Dendritic cell treated with granulocyte-macrophage colony-stimulating factor and Interleukin-4, amounts not matched to agents 40 ng/mL and 50 ng/mL, for 4 days (primary cell): Measurements from ENCODE around the gene SKAP2.

Experiments used
- H3K27ac Mint-ChIP-seq: one replicate; pipeline ENCODE4 v1.8.0; 2022; ENCODE audit warnings: mild to moderate bottlenecking, mixed read lengths
- H3K27me3 Mint-ChIP-seq: one replicate; pipeline ENCODE4 v1.8.0; 2022; ENCODE audit warnings: mild to moderate bottlenecking, mixed read lengths
- H3K36me3 Mint-ChIP-seq: one replicate; pipeline ENCODE4 v1.8.0; 2022; ENCODE audit warnings: low read depth, mixed read lengths
- H3K4me1 Mint-ChIP-seq: one replicate; pipeline ENCODE4 v1.8.0; 2022; ENCODE audit warnings: low read depth, mixed read lengths
- H3K4me3 Mint-ChIP-seq: one replicate; pipeline ENCODE4 v1.8.0; 2022; ENCODE audit warnings: mild to moderate bottlenecking, moderate library complexity, mixed read lengths
- H3K9me3 Mint-ChIP-seq: one replicate; pipeline ENCODE4 v1.8.0; 2022; ENCODE audit warnings: mixed read lengths
- intact Hi-C: fragments of 100-400 bp; cut with micrococcal nuclease; formaldehyde crosslinking; loops from one replicate; pipeline ENCODE4 v1.15.0; 2022

The SKAP2 gene

GRCh38 chr7:26631601-26632000 is 232.8 kb downstream of the SKAP2 start:
- no peak overlapping the region for H3K4me3 Mint-ChIP-seq
- peaks cover 5% of the 10 kb centered on the region for H3K4me1 Mint-ChIP-seq
- no peak overlapping the region for H3K27ac Mint-ChIP-seq
- H3K27me3 Mint-ChIP-seq: no peaks in the 10 kb centered on the region
- H3K9me3 Mint-ChIP-seq: no peaks in the 10 kb centered on the region
- H3K36me3 Mint-ChIP-seq: no peaks in the 10 kb centered on the region
- intact Hi-C loops: no loop called here

- Mint-ChIP-seq H3K27me3 (no peaks in the 10 kb centered on the region), H3K9me3 (no peaks in the 10 kb centered on the region), H3K4me3 (no peak overlapping the region), H3K4me1 (peaks cover 5% of the 10 kb centered on the region), H3K27ac (no peak overlapping the region), H3K36me3 (no peaks in the 10 kb centered on the region)
- intact Hi-C loops: no loop called here
These were observed 233.3 kb downstream of the SKAP2 start for GRCh38 chr7:26630941-26631580.

DNA sequence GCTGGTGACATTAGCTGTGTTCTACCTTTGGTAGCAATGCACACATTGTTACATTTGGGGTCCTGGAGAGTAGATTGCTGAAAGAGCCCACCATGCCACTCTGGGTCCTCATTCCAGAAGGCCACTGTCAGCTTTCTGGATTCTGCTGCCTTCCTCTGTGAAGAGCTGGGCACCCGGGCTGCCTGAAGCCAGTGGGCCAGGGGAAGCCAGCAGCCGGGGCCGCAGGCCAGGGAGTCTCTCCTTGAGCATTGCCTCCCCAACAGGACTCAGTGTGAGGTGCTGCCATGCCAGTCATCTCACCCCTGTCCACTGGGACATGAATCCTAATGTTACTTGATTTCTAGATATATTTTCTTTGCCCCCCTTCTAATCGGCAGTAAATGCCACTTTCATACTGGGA is 234.0 kb downstream of the SKAP2 start:
- intact Hi-C loops: no loop called here
- no peaks in the 10 kb centered on the region for H3K27me3 Mint-ChIP-seq
- no peaks in the 10 kb centered on the region for H3K9me3 Mint-ChIP-seq

GRCh38 chr7:26629696-26630095 is 234.7 kb downstream of the SKAP2 start:
- Mint-ChIP-seq H3K4me3 (no peak overlapping the region), H3K9me3 (no peaks in the 10 kb centered on the region), H3K27ac (no peak overlapping the region), H3K27me3 (no peaks in the 10 kb centered on the region), H3K4me1 (peaks cover 5% of the 10 kb centered on the region), H3K36me3 (no peaks in the 10 kb centered on the region)
- intact Hi-C loops: no loop called here

More for the DNA sequence above, 234.0 kb downstream of the SKAP2 start:
- no peaks in the 10 kb centered on the region for H3K36me3 Mint-ChIP-seq
- H3K4me1 Mint-ChIP-seq: peaks cover 5% of the 10 kb centered on the region
- H3K27ac Mint-ChIP-seq: no peak overlapping the region
- no peak overlapping the region for H3K4me3 Mint-ChIP-seq

- Mint-ChIP-seq H3K4me1 (no peaks in the 10 kb centered on the region), H3K36me3 (no peaks in the 10 kb centered on the region), H3K4me3 (no peak overlapping the region), H3K27ac (no peak overlapping the region), H3K27me3 (no peaks in the 10 kb centered on the region), H3K9me3 (no peaks in the 10 kb centered on the region)
- intact Hi-C loops: no loop called here
These were observed 236.5 kb downstream of the SKAP2 start for GRCh38 chr7:26627891-26628341.

- Mint-ChIP-seq H3K27ac (no peak overlapping the region), H3K36me3 (no peaks in the 10 kb centered on the region), H3K9me3 (no peaks in the 10 kb centered on the region), H3K4me1 (no peaks in the 10 kb centered on the region), H3K4me3 (no peak overlapping the region), H3K27me3 (no peaks in the 10 kb centered on the region)
- intact Hi-C loops: no loop called here
These were observed 237.2 kb downstream of the SKAP2 start for GRCh38 chr7:26627221-26627620.

- H3K27ac Mint-ChIP-seq: no peak overlapping the region
- no peaks in the 10 kb centered on the region for H3K27me3 Mint-ChIP-seq
- intact Hi-C loops: no loop called here
- no peaks in the 10 kb centered on the region for H3K9me3 Mint-ChIP-seq
- no peaks in the 10 kb centered on the region for H3K4me1 Mint-ChIP-seq
- no peaks in the 10 kb centered on the region for H3K36me3 Mint-ChIP-seq
- no peak overlapping the region for H3K4me3 Mint-ChIP-seq
These were observed 237.7 kb downstream of the SKAP2 start for GRCh38 chr7:26626687-26627086.

GRCh38 chr7:26626156-26626555 is 238.2 kb downstream of the SKAP2 start:
- no peak overlapping the region for H3K27ac Mint-ChIP-seq
- no peaks in the 10 kb centered on the region for H3K27me3 Mint-ChIP-seq
- no peaks in the 10 kb centered on the region for H3K4me1 Mint-ChIP-seq
- H3K9me3 Mint-ChIP-seq: no peaks in the 10 kb centered on the region
- H3K36me3 Mint-ChIP-seq: no peaks in the 10 kb centered on the region
- intact Hi-C loops: no loop called here
- H3K4me3 Mint-ChIP-seq: no peak overlapping the region

GRCh38 chr7:26625286-26625685 is 239.1 kb downstream of the SKAP2 start:
- H3K4me1 Mint-ChIP-seq: no peaks in the 10 kb centered on the region
- H3K9me3 Mint-ChIP-seq: no peaks in the 10 kb centered on the region
- no peak overlapping the region for H3K27ac Mint-ChIP-seq
- H3K4me3 Mint-ChIP-seq: no peak overlapping the region
- no peaks in the 10 kb centered on the region for H3K36me3 Mint-ChIP-seq
- intact Hi-C loops: no loop called here
- no peaks in the 10 kb centered on the region for H3K27me3 Mint-ChIP-seq

DNA sequence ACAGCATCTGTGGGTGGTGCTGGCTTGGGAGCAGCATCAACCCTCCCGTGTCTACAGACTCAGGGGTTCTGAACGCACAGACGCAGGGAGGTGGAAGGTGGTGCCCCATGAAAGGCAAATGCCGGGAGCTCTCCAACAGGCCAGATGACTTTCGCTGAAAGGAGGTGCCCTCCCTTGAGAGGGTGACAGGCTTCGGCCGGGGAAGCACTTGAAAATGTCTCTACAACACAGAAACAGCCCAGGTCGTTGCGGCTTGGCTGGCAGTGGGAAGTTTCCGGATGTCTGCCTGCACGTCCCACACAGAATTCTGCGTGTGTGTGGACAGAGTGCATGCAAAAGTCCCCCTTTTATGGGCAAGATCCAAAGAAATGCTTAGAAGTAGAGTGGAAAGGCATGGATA is 239.6 kb downstream of the SKAP2 start:
- no peaks in the 10 kb centered on the region for H3K4me1 Mint-ChIP-seq
- H3K4me3 Mint-ChIP-seq: no peak overlapping the region
- H3K36me3 Mint-ChIP-seq: no peaks in the 10 kb centered on the region
- H3K9me3 Mint-ChIP-seq: no peaks in the 10 kb centered on the region
- no peaks in the 10 kb centered on the region for H3K27me3 Mint-ChIP-seq
- intact Hi-C loops: no loop called here
- H3K27ac Mint-ChIP-seq: no peak overlapping the region

- Mint-ChIP-seq H3K27ac (no peak overlapping the region), H3K4me1 (no peaks in the 10 kb centered on the region), H3K36me3 (no peaks in the 10 kb centered on the region), H3K9me3 (no peaks in the 10 kb centered on the region), H3K4me3 (no peak overlapping the region), H3K27me3 (no peaks in the 10 kb centered on the region)
- intact Hi-C loops: no loop called here
These were observed 240.0 kb downstream of the SKAP2 start for GRCh38 chr7:26624431-26624830.

- Mint-ChIP-seq H3K36me3 (peaks cover 9% of the 10 kb centered on the region), H3K27me3 (no peaks in the 10 kb centered on the region), H3K27ac (no peak overlapping the region), H3K4me3 (no peak overlapping the region), H3K4me1 (no peaks in the 10 kb centered on the region), H3K9me3 (no peaks in the 10 kb centered on the region)
- intact Hi-C loops: no loop called here
These were observed 244.0 kb downstream of the SKAP2 start for GRCh38 chr7:26620352-26620751.

GRCh38 chr7:26619348-26619984 is 244.9 kb downstream of the SKAP2 start:
- Mint-ChIP-seq H3K4me1 (no peaks in the 10 kb centered on the region), H3K27me3 (no peaks in the 10 kb centered on the region), H3K9me3 (no peaks in the 10 kb centered on the region), H3K4me3 (no peak overlapping the region), H3K27ac (no peak overlapping the region), H3K36me3 (peaks cover 9% of the 10 kb centered on the region)
- intact Hi-C loops: no loop called here

- Mint-ChIP-seq H3K4me1 (no peaks in the 10 kb centered on the region), H3K9me3 (no peaks in the 10 kb centered on the region), H3K4me3 (no peak overlapping the region), H3K27ac (no peak overlapping the region), H3K27me3 (no peaks in the 10 kb centered on the region), H3K36me3 (peaks cover 11% of the 10 kb centered on the region)
- intact Hi-C loops: no loop called here
These were observed 245.5 kb downstream of the SKAP2 start for GRCh38 chr7:26618898-26619297.

- H3K36me3 Mint-ChIP-seq: peaks cover 16% of the 10 kb centered on the region
- H3K4me3 Mint-ChIP-seq: no peak overlapping the region
- no peak overlapping the region for H3K27ac Mint-ChIP-seq
- intact Hi-C loops: no loop called here
- H3K27me3 Mint-ChIP-seq: no peaks in the 10 kb centered on the region
- no peaks in the 10 kb centered on the region for H3K9me3 Mint-ChIP-seq
- H3K4me1 Mint-ChIP-seq: no peaks in the 10 kb centered on the region
These were observed 245.9 kb downstream of the SKAP2 start for GRCh38 chr7:26618449-26618848.
